Tibial artery (tissue), 4 donors: Measurements from ENCODE around the gene PTPRG.

Source experiments
- DNase-seq, 2 donors: peaks; one replicate each; pipeline ENCODE4 v3.0.0-alpha.2; 2019
- H3K27ac ChIP-seq, 2 donors: fragments of 200-600 bp; sonication (generic) in 1 of 2; 1 replicate in 1 of 2; 2 replicates in 1 of 2; pipeline ENCODE4 v1.5.1; 2018 to 2019; ENCODE audit warnings: mild to moderate bottlenecking in 1 of 2
- H3K27me3 ChIP-seq, 2 donors: fragments of 200-600 bp; sonication (generic) in 1 of 2; one replicate each; pipeline versions ENCODE4 v1.5.1 to v1.6.0; 2016 to 2019
- H3K36me3 ChIP-seq, 3 donors: fragments of 200-600 bp; sonication (generic) in 2 of 3; one replicate each; pipeline ENCODE4 v1.5.1; 2016 to 2019; ENCODE audit warnings: mild to moderate bottlenecking in 2 of 3
- H3K4me1 ChIP-seq, 4 donors: fragments of 200-600 bp; sonication (generic) in 2 of 4; 1 replicate in 3 of 4; 2 replicates in 1 of 4; pipeline ENCODE4 v1.5.1; 2016 to 2019
- H3K4me3 ChIP-seq, 2 donors: fragments of 200-600 bp; sonication (generic) in 1 of 2; 1 replicate in 1 of 2; 2 replicates in 1 of 2; pipeline ENCODE4 v1.5.1; 2018 to 2019; ENCODE audit warnings: mild to moderate bottlenecking in 2 of 2
- H3K9me3 ChIP-seq, 3 donors: fragments of 200-600 bp; sonication (generic) in 1 of 3; one replicate each; pipeline ENCODE4 v1.5.1; 2016 to 2019
- CTCF ChIP-seq, 2 experiments: fragments of 200-600 bp in 1 of 2; fragments of 450-650 bp in 1 of 2; IDR thresholded peaks; one replicate each; pipeline ENCODE4 v1.5.1; 2017 to 2019; ENCODE audit warnings: antibody characterized with exemption in 2 of 2, mild to moderate bottlenecking in 1 of 2, moderate library complexity in 1 of 2
- intact Hi-C: fragments of 100-400 bp; cut with DNase I; formaldehyde crosslinking; loops from one replicate; pipeline ENCODE4 v1.15.0; 2023; ENCODE audit warnings: low total_unique reads

PTPRG gene

DNA sequence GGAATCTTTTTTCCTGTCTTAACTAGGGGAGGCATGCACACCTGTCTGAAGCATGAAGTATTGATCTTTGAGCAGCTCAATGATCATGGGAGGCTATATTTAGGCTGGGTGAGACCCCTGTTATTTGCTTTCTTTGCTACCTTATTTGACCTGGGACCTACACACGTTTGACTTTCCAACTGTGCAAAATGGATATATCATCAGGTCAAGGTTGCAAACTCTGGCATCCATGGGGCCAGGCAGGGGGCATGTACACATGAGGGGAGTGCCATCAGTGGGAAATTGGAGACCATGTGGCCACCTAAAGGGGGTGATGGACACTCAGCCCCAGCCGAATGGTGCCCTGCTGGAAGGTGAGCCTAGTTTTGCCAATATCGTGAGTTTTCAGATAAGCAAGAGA is 637.8 kb downstream of the PTPRG start:
- Histone ChIP-seq H3K9me3 (no peaks in the 10 kb centered on the region), H3K4me1 (no peaks in the 10 kb centered on the region), H3K36me3 (peaks cover 32 to 45% (median 40%) of the 10 kb centered on the region in 3 donors), H3K27ac (no peak overlapping the region), H3K27me3 (no peaks in the 10 kb centered on the region), H3K4me3 (no peak overlapping the region)
- intact Hi-C loops, result no loop called here
- DNase-seq, result no peak
- TF ChIP-seq CTCF (IDR thresholded peaks at IDR 0.05), result no peak

- peaks cover 15 to 44% (median 38%) of the 10 kb centered on the region in 3 donors for H3K36me3 ChIP-seq
- intact Hi-C loops, result no loop called here
- H3K9me3 ChIP-seq, result no peaks in the 10 kb centered on the region
- no peak overlapping the region for H3K27ac ChIP-seq
- no peak overlapping the region for H3K4me3 ChIP-seq
- DNase-seq, result no peak
- peak; percentile 40 to 42 for TF ChIP-seq CTCF (IDR thresholded peaks at IDR 0.05)
- H3K27me3 ChIP-seq, result no peaks in the 10 kb centered on the region
- H3K4me1 ChIP-seq, result no peaks in the 10 kb centered on the region
Measured at GRCh38 chr3:62201438-62202035, 640.2 kb downstream of the PTPRG start.

DNA sequence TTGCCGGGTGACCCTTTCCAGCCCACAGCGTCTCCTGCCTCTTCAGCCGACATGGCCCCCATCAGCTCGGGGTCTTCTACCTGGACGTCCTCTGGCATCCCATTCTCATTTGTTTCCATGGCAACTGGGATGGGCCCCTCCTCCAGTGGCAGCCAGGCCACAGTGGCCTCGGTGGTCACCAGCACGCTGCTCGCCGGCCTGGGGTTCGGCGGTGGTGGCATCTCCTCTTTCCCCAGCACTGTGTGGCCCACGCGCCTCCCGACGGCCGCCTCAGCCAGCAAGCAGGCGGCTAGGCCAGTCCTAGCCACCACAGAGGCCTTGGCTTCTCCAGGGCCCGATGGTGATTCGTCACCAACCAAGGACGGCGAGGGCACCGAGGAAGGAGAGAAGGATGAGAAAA is 641.8 kb downstream of the PTPRG start:
- no peaks in the 10 kb centered on the region for H3K27me3 ChIP-seq
- no peak overlapping the region for H3K27ac ChIP-seq
- intact Hi-C loops, result no loop called here
- H3K36me3 ChIP-seq, result peaks cover 15 to 41% (median 35%) of the 10 kb centered on the region in 3 donors
- no peak for DNase-seq
- H3K4me1 ChIP-seq, result no peaks in the 10 kb centered on the region
- TF ChIP-seq CTCF (IDR thresholded peaks at IDR 0.05), result no peak
- no peak overlapping the region for H3K4me3 ChIP-seq
- H3K9me3 ChIP-seq, result no peaks in the 10 kb centered on the region

GRCh38 chr3:62203561-62203960 is 642.2 kb downstream of the PTPRG start:
- Histone ChIP-seq H3K9me3 (no peaks in the 10 kb centered on the region), H3K4me1 (no peaks in the 10 kb centered on the region), H3K36me3 (peaks cover 15 to 41% (median 35%) of the 10 kb centered on the region in 3 donors), H3K4me3 (no peak overlapping the region), H3K27ac (no peak overlapping the region), H3K27me3 (no peaks in the 10 kb centered on the region)
- intact Hi-C loops, result no loop called here
- TF ChIP-seq CTCF (IDR thresholded peaks at IDR 0.05), result no peak
- DNase-seq, result no peak

GRCh38 chr3:62207197-62207596 is 645.8 kb downstream of the PTPRG start:
- no peak for TF ChIP-seq CTCF (IDR thresholded peaks at IDR 0.05)
- no peak for DNase-seq
- H3K4me3 ChIP-seq, result no peak overlapping the region
- no peaks in the 10 kb centered on the region for H3K9me3 ChIP-seq
- H3K27me3 ChIP-seq, result no peaks in the 10 kb centered on the region
- intact Hi-C loops, result no loop called here
- H3K4me1 ChIP-seq, result peaks cover 0 to 25% (median 1%) of the 10 kb centered on the region in 4 donors
- H3K27ac ChIP-seq, result no peak overlapping the region
- H3K36me3 ChIP-seq, result peaks cover 15 to 39% (median 35%) of the 10 kb centered on the region in 3 donors

- no peak for DNase-seq
- intact Hi-C loops, result no loop called here
- no peaks in the 10 kb centered on the region for H3K9me3 ChIP-seq
- no peak for TF ChIP-seq CTCF (IDR thresholded peaks at IDR 0.05)
- no peaks in the 10 kb centered on the region for H3K27me3 ChIP-seq
- H3K27ac ChIP-seq, result no peak overlapping the region
- no peak overlapping the region for H3K4me3 ChIP-seq
- peaks cover 0 to 27% (median 1%) of the 10 kb centered on the region in 4 donors for H3K4me1 ChIP-seq
- H3K36me3 ChIP-seq, result peaks cover 10 to 28% (median 28%) of the 10 kb centered on the region in 3 donors
Measured at GRCh38 chr3:62208385-62208784, 647.0 kb downstream of the PTPRG start.
